Memory B cell (primary cell): ENCODE results near the gene TCF23.
A peak's percentile ranks its signal among the peaks of the same experiment; 100 is the strongest.
"Not testable (repeated sequence)": the region's sequence is repeated elsewhere in the genome, so short reads cannot be mapped to it uniquely, and the experiment has no call there.

ENCODE experiments used
- ATAC-seq: fragments of 150-1000 bp; cut with Tn5 transposase; 2 replicates; pipeline ENCODE4 v1.10.0; 2021; ENCODE audit warnings: low read depth, mild to moderate bottlenecking, moderate library complexity
- DNase-seq, 2 donors: peaks; one replicate each; pipeline ENCODE4 v3.0.0; 2022; ENCODE audit warnings: low spot score in 2 of 2
- H3K27ac Mint-ChIP-seq: one replicate; pipeline ENCODE4 v1.8.0; 2022; ENCODE audit warnings: mild to moderate bottlenecking, moderate library complexity, mixed read lengths
- H3K27me3 Mint-ChIP-seq: one replicate; pipeline ENCODE4 v1.8.0; 2022; ENCODE audit warnings: mixed read lengths
- H3K36me3 Mint-ChIP-seq: one replicate; pipeline ENCODE4 v1.8.0; 2022; ENCODE audit warnings: mild to moderate bottlenecking, mixed read lengths
- H3K4me1 Mint-ChIP-seq: one replicate; pipeline ENCODE4 v1.8.0; 2022; ENCODE audit warnings: mixed read lengths
- H3K4me3 Mint-ChIP-seq: one replicate; pipeline ENCODE4 v1.8.0; 2022; ENCODE audit warnings: mild to moderate bottlenecking, moderate library complexity, mixed read lengths
- H3K9me3 Mint-ChIP-seq: one replicate; pipeline ENCODE4 v1.8.0; 2022; ENCODE audit warnings: mixed read lengths

TCF23 gene

GRCh38 chr2:27179344-27180000, 30.7 kb downstream of the TCF23 start:
- Mint-ChIP-seq H3K4me3 (no peak overlapping the region), H3K36me3 (no peaks in the 10 kb centered on the region), H3K4me1 (no peaks in the 10 kb centered on the region), H3K27ac (no peak overlapping the region), H3K27me3 (peaks cover 20% of the 10 kb centered on the region), H3K9me3 (no peaks in the 10 kb centered on the region)
- ATAC-seq (no peak), DNase-seq (no peak)

- H3K27me3 Mint-ChIP-seq = peaks cover 18% of the 10 kb centered on the region
- DNase-seq = no peak
These were observed 33.5 kb downstream of the TCF23 start for GRCh38 chr2:27182346-27182745.

GRCh38 chr2:27184115-27184514, 35.3 kb downstream of the TCF23 start:
- Mint-ChIP-seq H3K27ac (no peak overlapping the region), H3K27me3 (peaks cover 18% of the 10 kb centered on the region), H3K9me3 (no peaks in the 10 kb centered on the region), H3K4me3 (no peak overlapping the region), H3K36me3 (no peaks in the 10 kb centered on the region), H3K4me1 (no peaks in the 10 kb centered on the region)
- no peak for ATAC-seq
- no peak for DNase-seq

More at GRCh38 chr2:27182346-27182745, 33.5 kb downstream of the TCF23 start:
- Mint-ChIP-seq H3K27ac (no peak overlapping the region), H3K4me3 (no peak overlapping the region), H3K4me1 (no peaks in the 10 kb centered on the region), H3K9me3 (no peaks in the 10 kb centered on the region), H3K36me3 (no peaks in the 10 kb centered on the region)
- ATAC-seq = no peak

- Mint-ChIP-seq H3K27me3 (peaks cover 15% of the 10 kb centered on the region), H3K36me3 (no peaks in the 10 kb centered on the region), H3K27ac (no peak overlapping the region), H3K4me3 (no peak overlapping the region), H3K4me1 (no peaks in the 10 kb centered on the region), H3K9me3 (no peaks in the 10 kb centered on the region)
- ATAC-seq (no peak), DNase-seq (no peak)
These were observed 36.7 kb downstream of the TCF23 start for GRCh38 chr2:27185331-27186026.

GRCh38 chr2:27186613-27187345, 38.0 kb downstream of the TCF23 start:
- H3K9me3 Mint-ChIP-seq = no peaks in the 10 kb centered on the region
- peaks cover 9% of the 10 kb centered on the region for H3K27me3 Mint-ChIP-seq
- H3K36me3 Mint-ChIP-seq = no peaks in the 10 kb centered on the region
- no peak overlapping the region for H3K27ac Mint-ChIP-seq
- DNase-seq = no peak
- no peaks in the 10 kb centered on the region for H3K4me1 Mint-ChIP-seq
- ATAC-seq = no peak
- no peak overlapping the region for H3K4me3 Mint-ChIP-seq

GRCh38 chr2:27189989-27190388, 41.2 kb downstream of the TCF23 start:
- H3K27me3 Mint-ChIP-seq = peaks cover 9% of the 10 kb centered on the region
- no peak for ATAC-seq
- no peak for DNase-seq
- H3K36me3 Mint-ChIP-seq = no peaks in the 10 kb centered on the region
- peaks cover 2% of the 10 kb centered on the region for H3K4me1 Mint-ChIP-seq
- no peaks in the 10 kb centered on the region for H3K9me3 Mint-ChIP-seq
- no peak overlapping the region for H3K4me3 Mint-ChIP-seq
- no peak overlapping the region for H3K27ac Mint-ChIP-seq

GRCh38 chr2:27191070-27191829, 42.4 kb downstream of the TCF23 start:
- H3K4me1 Mint-ChIP-seq = peaks cover 2% of the 10 kb centered on the region
- DNase-seq (peak in 1 of 2 donors; percentile 58), ATAC-seq (peak; percentile 99)
- H3K36me3 Mint-ChIP-seq = no peaks in the 10 kb centered on the region
- no peak overlapping the region for H3K4me3 Mint-ChIP-seq
- H3K27me3 Mint-ChIP-seq = peaks cover 9% of the 10 kb centered on the region
- H3K9me3 Mint-ChIP-seq = no peaks in the 10 kb centered on the region
- H3K27ac Mint-ChIP-seq = no peak overlapping the region

GRCh38 chr2:27194538-27195354, 45.9 kb downstream of the TCF23 start:
- ATAC-seq = no peak
- Mint-ChIP-seq H3K9me3 (no peaks in the 10 kb centered on the region), H3K27me3 (peaks cover 6% of the 10 kb centered on the region), H3K27ac (no peak overlapping the region), H3K36me3 (peaks cover 3% of the 10 kb centered on the region), H3K4me1 (peaks cover 2% of the 10 kb centered on the region), H3K4me3 (no peak overlapping the region)
- DNase-seq = no peak

GRCh38 chr2:27195799-27196198, 47.0 kb downstream of the TCF23 start:
- DNase-seq, H3K4me3 Mint-ChIP-seq, H3K9me3 Mint-ChIP-seq, H3K4me1 Mint-ChIP-seq, H3K36me3 Mint-ChIP-seq, H3K27ac Mint-ChIP-seq, H3K27me3 Mint-ChIP-seq, ATAC-seq: not testable (repeated sequence)

- ATAC-seq, H3K27ac Mint-ChIP-seq, DNase-seq, H3K9me3 Mint-ChIP-seq, H3K4me1 Mint-ChIP-seq, H3K4me3 Mint-ChIP-seq, H3K27me3 Mint-ChIP-seq: not testable (repeated sequence)
- peaks cover 17% of the 10 kb centered on the region for H3K36me3 Mint-ChIP-seq
These were observed 49.3 kb downstream of the TCF23 start for GRCh38 chr2:27198068-27198467.

GRCh38 chr2:27198627-27199026, 49.8 kb downstream of the TCF23 start:
- H3K27ac Mint-ChIP-seq = no peak overlapping the region
- no peak overlapping the region for H3K4me3 Mint-ChIP-seq
- peaks cover 3% of the 10 kb centered on the region for H3K27me3 Mint-ChIP-seq
- H3K9me3 Mint-ChIP-seq = no peaks in the 10 kb centered on the region
- H3K4me1 Mint-ChIP-seq = no peaks in the 10 kb centered on the region
- peaks cover 20% of the 10 kb centered on the region for H3K36me3 Mint-ChIP-seq
- ATAC-seq (no peak), DNase-seq (no peak)

GRCh38 chr2:27199241-27199640, 50.4 kb downstream of the TCF23 start:
- no peaks in the 10 kb centered on the region for H3K4me1 Mint-ChIP-seq
- H3K27me3 Mint-ChIP-seq = peaks cover 3% of the 10 kb centered on the region
- H3K36me3 Mint-ChIP-seq = peaks cover 20% of the 10 kb centered on the region
- DNase-seq (no peak), ATAC-seq (no peak)
- H3K27ac Mint-ChIP-seq = no peak overlapping the region
- H3K9me3 Mint-ChIP-seq = no peaks in the 10 kb centered on the region
- no peak overlapping the region for H3K4me3 Mint-ChIP-seq

- H3K27me3 Mint-ChIP-seq = no peaks in the 10 kb centered on the region
- H3K9me3 Mint-ChIP-seq = no peaks in the 10 kb centered on the region
- DNase-seq (no peak), ATAC-seq (no peak)
- H3K4me3 Mint-ChIP-seq = no peak overlapping the region
- peaks cover 34% of the 10 kb centered on the region for H3K36me3 Mint-ChIP-seq
- H3K27ac Mint-ChIP-seq = no peak overlapping the region
- H3K4me1 Mint-ChIP-seq = no peaks in the 10 kb centered on the region
These were observed 52.9 kb downstream of the TCF23 start for GRCh38 chr2:27201675-27202074.
